ENCODE measurements around the gene VANGL2. TPM values are rescaled to one million over a fixed set of nuclear protein-coding genes. Genes with fewer than 3 reads are reported as not detected.

VANGL2 gene
- total RNA-seq, 1 donor from 2014 or later, result 25.5 TPM

DNA sequence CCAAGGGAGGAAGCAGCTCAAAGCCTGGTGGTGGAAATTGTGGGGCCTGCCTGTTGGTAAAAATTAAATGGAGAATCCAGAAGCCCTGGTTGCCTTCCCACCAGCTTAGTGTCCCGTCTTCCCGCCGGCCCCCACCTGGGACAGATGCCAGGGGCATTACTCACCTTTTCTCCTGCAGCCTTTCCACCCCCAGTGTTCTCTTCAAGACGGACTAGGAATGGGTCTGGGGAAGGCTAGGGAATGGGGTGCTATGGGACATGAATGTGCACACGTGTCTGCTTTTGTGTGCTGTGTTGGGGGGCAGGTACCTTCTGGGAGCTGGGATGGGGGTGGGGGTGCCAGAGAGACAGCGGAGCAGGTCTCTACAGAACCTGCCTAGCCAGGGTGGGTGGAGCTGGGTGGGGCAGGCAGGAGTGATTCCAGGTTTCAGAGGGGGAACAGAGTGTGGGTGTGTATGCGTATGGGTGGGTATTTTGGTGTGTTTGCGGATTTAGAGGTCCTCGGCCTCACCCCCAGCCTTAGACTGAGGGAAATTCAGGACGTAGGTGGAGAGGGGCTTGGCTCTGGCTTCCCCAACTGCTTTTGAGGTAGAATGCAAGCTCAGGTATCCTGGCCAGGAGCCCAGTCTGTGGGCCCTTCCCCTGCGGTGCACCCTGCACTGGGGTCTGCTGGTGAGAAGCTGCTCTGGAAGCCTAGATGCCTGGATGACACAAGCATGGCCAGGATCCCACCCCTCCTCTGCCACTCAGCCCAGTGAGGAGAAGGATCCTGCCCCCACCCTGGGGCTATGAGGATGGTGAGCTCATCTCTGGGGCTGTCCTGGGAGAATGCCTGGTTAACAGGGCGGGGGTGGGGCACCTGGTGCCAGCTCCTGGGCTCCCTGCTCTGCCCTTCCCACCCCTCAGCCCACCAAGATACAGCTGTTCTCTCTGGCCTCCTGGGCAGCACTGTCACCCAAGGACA is 7.8 kb downstream of the VANGL2 start:
- peak overlapping the region; percentile 57 for H3K4me2 ChIP-seq (ENCODE audit: low read length)
- no peaks in the 10 kb centered on the region for H3K27me3 ChIP-seq (ENCODE audit: insufficient read depth, low read length)
- H3K4me1 Mint-ChIP-seq (ENCODE audit: low read depth, unreplicated experiment), result peaks cover 57% of the 10 kb centered on the region
- no peak overlapping the region for H2AFZ ChIP-seq (ENCODE audit: low read depth, low read length)
- DNase-seq (ENCODE audit: low read depth), result peak; percentile 41
- peaks cover 17% of the 10 kb centered on the region for H3K4me1 ChIP-seq (ENCODE audit: insufficient read depth, low read length)
- H3K36me3 ChIP-seq (ENCODE audit: insufficient read depth, low read length), result no peaks in the 10 kb centered on the region
- H3K27ac Mint-ChIP-seq (ENCODE audit: unreplicated experiment), result no peak overlapping the region
- no peaks in the 10 kb centered on the region for H3K27me3 Mint-ChIP-seq (ENCODE audit: low read depth, unreplicated experiment)
- no peak overlapping the region for H3K4me3 ChIP-seq (ENCODE audit: insufficient read depth, low read depth, low read length)
- H3K27ac ChIP-seq (ENCODE audit: low read depth, low read length), result no peak overlapping the region
- no peaks in the 10 kb centered on the region for H3K9me3 Mint-ChIP-seq (ENCODE audit: unreplicated experiment)
- TF ChIP-seq, protein P1, sequence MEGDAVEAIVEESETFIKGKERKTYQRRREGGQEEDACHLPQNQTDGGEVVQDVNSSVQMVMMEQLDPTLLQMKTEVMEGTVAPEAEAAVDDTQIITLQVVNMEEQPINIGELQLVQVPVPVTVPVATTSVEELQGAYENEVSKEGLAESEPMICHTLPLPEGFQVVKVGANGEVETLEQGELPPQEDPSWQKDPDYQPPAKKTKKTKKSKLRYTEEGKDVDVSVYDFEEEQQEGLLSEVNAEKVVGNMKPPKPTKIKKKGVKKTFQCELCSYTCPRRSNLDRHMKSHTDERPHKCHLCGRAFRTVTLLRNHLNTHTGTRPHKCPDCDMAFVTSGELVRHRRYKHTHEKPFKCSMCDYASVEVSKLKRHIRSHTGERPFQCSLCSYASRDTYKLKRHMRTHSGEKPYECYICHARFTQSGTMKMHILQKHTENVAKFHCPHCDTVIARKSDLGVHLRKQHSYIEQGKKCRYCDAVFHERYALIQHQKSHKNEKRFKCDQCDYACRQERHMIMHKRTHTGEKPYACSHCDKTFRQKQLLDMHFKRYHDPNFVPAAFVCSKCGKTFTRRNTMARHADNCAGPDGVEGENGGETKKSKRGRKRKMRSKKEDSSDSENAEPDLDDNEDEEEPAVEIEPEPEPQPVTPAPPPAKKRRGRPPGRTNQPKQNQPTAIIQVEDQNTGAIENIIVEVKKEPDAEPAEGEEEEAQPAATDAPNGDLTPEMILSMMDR (IDR thresholded peaks at IDR 0.05; ENCODE audit: insufficient read depth, low read depth, low read length), result no peak
- TF ChIP-seq EZH2 (IDR thresholded peaks at IDR 0.05; ENCODE audit: insufficient read depth, low read length), result no peak
- H3K9me3 ChIP-seq (ENCODE audit: insufficient read depth, low read depth, low read length), result no peaks in the 10 kb centered on the region
- no peak for FAIRE-seq
- no peak overlapping the region for H3K4me3 Mint-ChIP-seq (ENCODE audit: unreplicated experiment)
- H3K9ac ChIP-seq (ENCODE audit: low read length), result no peak overlapping the region
- peaks cover 16% of the 10 kb centered on the region for H3K79me2 ChIP-seq (ENCODE audit: insufficient read depth, low read length)
- H3K36me3 Mint-ChIP-seq (ENCODE audit: low read depth, unreplicated experiment), result peaks cover 6% of the 10 kb centered on the region
- peaks cover 11% of the 10 kb centered on the region for H4K20me1 ChIP-seq (ENCODE audit: insufficient read depth, low read length)

DNA sequence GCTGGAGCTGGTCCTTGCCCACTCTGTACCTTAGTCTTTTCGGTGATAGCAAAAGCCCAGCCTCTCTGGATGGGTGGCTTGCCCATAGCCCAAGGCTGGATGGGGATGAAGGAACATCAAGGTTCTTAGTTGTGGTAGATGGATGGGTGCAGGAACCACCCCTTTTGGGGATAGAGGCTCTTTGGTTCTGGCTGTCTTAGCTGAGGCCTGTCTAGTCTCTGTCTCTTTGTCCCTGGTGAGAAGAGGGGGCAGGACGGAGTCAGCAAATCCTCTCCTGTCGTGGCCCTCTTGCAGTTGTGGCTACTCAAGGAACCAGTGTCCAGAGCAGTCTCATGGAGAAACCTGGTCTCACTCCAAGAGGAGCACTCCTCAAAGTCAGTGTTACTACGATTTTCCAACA is 8.5 kb downstream of the VANGL2 start:
- Histone ChIP-seq H3K79me2 (ENCODE audit: insufficient read depth, low read length) (peaks cover 14% of the 10 kb centered on the region), H3K36me3 (ENCODE audit: insufficient read depth, low read length) (no peaks in the 10 kb centered on the region), H3K4me2 (ENCODE audit: low read length) (no peak overlapping the region), H3K9ac (ENCODE audit: low read length) (no peak overlapping the region), H3K9me3 (ENCODE audit: insufficient read depth, low read depth, low read length) (no peaks in the 10 kb centered on the region), H3K27ac (ENCODE audit: low read depth, low read length) (no peak overlapping the region), H3K4me3 (ENCODE audit: insufficient read depth, low read depth, low read length) (no peak overlapping the region), H3K4me1 (ENCODE audit: insufficient read depth, low read length) (peaks cover 17% of the 10 kb centered on the region), H4K20me1 (ENCODE audit: insufficient read depth, low read length) (peaks cover 6% of the 10 kb centered on the region), H2AFZ (ENCODE audit: low read depth, low read length) (no peak overlapping the region), H3K27me3 (ENCODE audit: insufficient read depth, low read length) (no peaks in the 10 kb centered on the region)
- H3K36me3 Mint-ChIP-seq (ENCODE audit: low read depth, unreplicated experiment), result peaks cover 6% of the 10 kb centered on the region
- peak overlapping the region; percentile 66 for H3K4me3 Mint-ChIP-seq (ENCODE audit: unreplicated experiment)
- peaks cover 50% of the 10 kb centered on the region for H3K4me1 Mint-ChIP-seq (ENCODE audit: low read depth, unreplicated experiment)
- no peak overlapping the region for H3K27ac Mint-ChIP-seq (ENCODE audit: unreplicated experiment)
- no peaks in the 10 kb centered on the region for H3K27me3 Mint-ChIP-seq (ENCODE audit: low read depth, unreplicated experiment)
- no peak for TF ChIP-seq EZH2 (IDR thresholded peaks at IDR 0.05; ENCODE audit: insufficient read depth, low read length)
- TF ChIP-seq, protein P1 (IDR thresholded peaks at IDR 0.05; ENCODE audit: insufficient read depth, low read depth, low read length), result no peak
- DNase-seq (ENCODE audit: low read depth) (no peak), FAIRE-seq (no peak)
- peaks cover 2% of the 10 kb centered on the region for H3K9me3 Mint-ChIP-seq (ENCODE audit: unreplicated experiment)

DNA sequence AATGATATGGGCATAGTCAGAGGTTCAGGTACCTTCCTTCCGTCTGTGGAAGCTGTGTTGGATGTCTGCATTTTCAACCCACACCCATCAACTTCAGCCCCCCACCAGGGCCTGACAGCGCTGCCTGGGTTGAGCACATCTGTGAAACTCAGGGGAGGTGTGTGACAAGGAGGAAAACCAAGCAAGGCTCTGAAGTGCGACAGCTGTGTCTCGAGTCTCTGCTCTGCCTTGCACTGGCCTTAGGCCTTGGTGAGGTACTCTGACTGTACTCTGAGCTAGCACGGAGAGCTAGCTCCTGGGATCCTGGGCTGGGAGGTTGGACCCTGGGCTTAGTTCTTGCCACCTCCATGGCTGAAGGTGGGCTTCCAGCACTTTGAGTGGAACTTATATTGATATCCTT is 9.1 kb downstream of the VANGL2 start:
- Histone ChIP-seq H3K4me2 (ENCODE audit: low read length) (no peak overlapping the region), H4K20me1 (ENCODE audit: insufficient read depth, low read length) (peaks cover 6% of the 10 kb centered on the region), H3K4me1 (ENCODE audit: insufficient read depth, low read length) (peaks cover 17% of the 10 kb centered on the region), H3K9me3 (ENCODE audit: insufficient read depth, low read depth, low read length) (no peaks in the 10 kb centered on the region), H3K36me3 (ENCODE audit: insufficient read depth, low read length) (no peaks in the 10 kb centered on the region), H3K79me2 (ENCODE audit: insufficient read depth, low read length) (peaks cover 14% of the 10 kb centered on the region), H3K9ac (ENCODE audit: low read length) (no peak overlapping the region), H2AFZ (ENCODE audit: low read depth, low read length) (no peak overlapping the region), H3K27me3 (ENCODE audit: insufficient read depth, low read length) (no peaks in the 10 kb centered on the region), H3K4me3 (ENCODE audit: insufficient read depth, low read depth, low read length) (no peak overlapping the region), H3K27ac (ENCODE audit: low read depth, low read length) (no peak overlapping the region)
- FAIRE-seq (no peak), DNase-seq (ENCODE audit: low read depth) (no peak)
- peaks cover 45% of the 10 kb centered on the region for H3K4me1 Mint-ChIP-seq (ENCODE audit: low read depth, unreplicated experiment)
- peaks cover 2% of the 10 kb centered on the region for H3K9me3 Mint-ChIP-seq (ENCODE audit: unreplicated experiment)
- no peak overlapping the region for H3K4me3 Mint-ChIP-seq (ENCODE audit: unreplicated experiment)
- no peak overlapping the region for H3K27ac Mint-ChIP-seq (ENCODE audit: unreplicated experiment)
- TF ChIP-seq EZH2 (IDR thresholded peaks at IDR 0.05; ENCODE audit: insufficient read depth, low read length), result no peak
- TF ChIP-seq, protein P1 (IDR thresholded peaks at IDR 0.05; ENCODE audit: insufficient read depth, low read depth, low read length), result no peak
- peaks cover 6% of the 10 kb centered on the region for H3K36me3 Mint-ChIP-seq (ENCODE audit: low read depth, unreplicated experiment)
- no peaks in the 10 kb centered on the region for H3K27me3 Mint-ChIP-seq (ENCODE audit: low read depth, unreplicated experiment)

Data from astrocyte (in vitro differentiated cells and primary cell).